ENCODE results near the gene MACF1. TPM values are rescaled to one million over a fixed set of nuclear protein-coding genes. Genes with fewer than 3 reads are reported as not detected.

The MACF1 gene
- total and polyA plus RNA-seq, 2 of the 13 experiments (the other 11 are each of a cell fraction or from before 2014, with no cell fraction given), result 36.7 to 65.4 TPM

GRCh38 chr1:39268906-39269305 lies 64.4 kb downstream of the MACF1 start:
- Histone ChIP-seq H3K79me2 (ENCODE audit: insufficient read depth, low read length) (peaks cover 7% of the 10 kb centered on the region), H3K9ac (ENCODE audit: insufficient read depth, low read depth, low read length) (no peak overlapping the region), H3K9me3 (ENCODE audit: low read length) (no peaks in the 10 kb centered on the region), H3K36me3 (replicated peaks in 1 of 2; ENCODE audit: control insufficient read depth in 1 of 2, insufficient read depth in 2 of 2, low read length in 2 of 2) (peaks cover 2 to 5% of the 10 kb centered on the region in 2 experiments; a peak in 2 of 5 replicates), H3K4me2 (ENCODE audit: low read depth, low read length) (no peak overlapping the region), H3K4me3 (replicated peaks in 1 of 3; ENCODE audit: insufficient read depth in 1 of 3, low read depth in 2 of 3, low read length in 3 of 3) (no peak overlapping the region), H2AFZ (ENCODE audit: low read length) (no peak overlapping the region), H3K27ac (ENCODE audit: extremely low read length, insufficient read depth, low read length) (no peak overlapping the region), H4K20me1 (ENCODE audit: insufficient read depth, low read length) (0 out of 2 replicates have a peak, but pooled peaks cover 6% of the 10 kb centered on the region), H3K27me3 (ENCODE audit: control insufficient read depth in 1 of 2, insufficient read depth in 2 of 2, low read length in 2 of 2) (no peaks in the 10 kb centered on the region), H3K4me1 (ENCODE audit: insufficient read depth, low read length) (peaks cover 32% of the 10 kb centered on the region)
- TF ChIP-seq ELF1 (CRISPR knock-in tag; IDR thresholded peaks at IDR 0.05) (no peak), HMG20B (CRISPR knock-in tag; conservative IDR thresholded peaks at IDR 0.05) (no peak), SRY (CRISPR knock-in tag; IDR thresholded peaks at IDR 0.05) (no peak), LCORL (IDR thresholded peaks at IDR 0.05) (no peak), LCORL (CRISPR knock-in tag; IDR thresholded peaks at IDR 0.05) (no peak), MLLT10 (CRISPR knock-in tag; IDR thresholded peaks at IDR 0.05) (no peak), ADNP (CRISPR knock-in tag; IDR thresholded peaks at IDR 0.05) (no peak), FLYWCH1 (CRISPR knock-in tag; IDR thresholded peaks at IDR 0.05) (no peak), KLF9 (CRISPR knock-in tag; IDR thresholded peaks at IDR 0.05; ENCODE audit: low read depth) (no peak)
- 92% methylated on average over 8 of the region's 8 CpGs for WGBS (ENCODE audit: low lambda C conversion rate)
- intact Hi-C loops (cut with micrococcal nuclease; ENCODE audit: unreplicated experiment), result no loop called here
- POLR2A ChIA-PET, result no interaction called here
- in situ Hi-C loops (cut with HindIII; ENCODE audit: extremely low pct_ligation_motif_present, low pct_unique_long_range_greater_than_20kb), result no loop called here
- no peak for DNase-seq (ENCODE audit: low spot score)
- ATAC-seq, result no peak
- CTCF ChIA-PET (ENCODE audit: low intra/inter-chr PET ratio, low total read pairs), result no interaction called here
- FAIRE-seq, result no peak
- no TSS peak for BruUV-seq (replicated peaks)

GRCh38 chr1:39269349-39269748 lies 64.9 kb downstream of the MACF1 start:
- ATAC-seq, result no peak
- peaks cover 7% of the 10 kb centered on the region for H3K79me2 ChIP-seq (ENCODE audit: insufficient read depth, low read length)
- no peak overlapping the region for H3K4me3 ChIP-seq (replicated peaks in 1 of 3; ENCODE audit: insufficient read depth in 1 of 3, low read depth in 2 of 3, low read length in 3 of 3)
- H3K27ac ChIP-seq (ENCODE audit: extremely low read length, insufficient read depth, low read length), result no peak overlapping the region
- POLR2A ChIA-PET, result interaction anchor here (1.2 kb wide), 1 partner anchor 171 kb away, joined by 3 read pairs; no protein-coding TSS in a partner anchor
- CTCF ChIA-PET (ENCODE audit: low intra/inter-chr PET ratio, low total read pairs), result no interaction called here
- no peak for DNase-seq (ENCODE audit: low spot score)
- in situ Hi-C loops (cut with HindIII; ENCODE audit: extremely low pct_ligation_motif_present, low pct_unique_long_range_greater_than_20kb), result no loop called here
- H3K9ac ChIP-seq (ENCODE audit: insufficient read depth, low read depth, low read length), result no peak overlapping the region
- no TSS peak for BruUV-seq (replicated peaks)
- intact Hi-C loops (cut with micrococcal nuclease; ENCODE audit: unreplicated experiment), result no loop called here
- H3K36me3 ChIP-seq (replicated peaks in 1 of 2; ENCODE audit: control insufficient read depth in 1 of 2, insufficient read depth in 2 of 2, low read length in 2 of 2), result peaks cover 2 to 5% of the 10 kb centered on the region in 2 experiments; a peak in 2 of 5 replicates
- H3K27me3 ChIP-seq (ENCODE audit: control insufficient read depth in 1 of 2, insufficient read depth in 2 of 2, low read length in 2 of 2), result no peaks in the 10 kb centered on the region
- H3K4me2 ChIP-seq (ENCODE audit: low read depth, low read length), result no peak overlapping the region
- H3K4me1 ChIP-seq (ENCODE audit: insufficient read depth, low read length), result peaks cover 32% of the 10 kb centered on the region
- 0 out of 2 replicates have a peak, but pooled peaks cover 6% of the 10 kb centered on the region for H4K20me1 ChIP-seq (ENCODE audit: insufficient read depth, low read length)
- no peaks in the 10 kb centered on the region for H3K9me3 ChIP-seq (ENCODE audit: low read length)
- WGBS (ENCODE audit: low lambda C conversion rate), result 100% methylated on average over 1 of the region's 2 CpGs
- no peak for FAIRE-seq
- H2AFZ ChIP-seq (ENCODE audit: low read length), result no peak overlapping the region
- TF ChIP-seq MNT (IDR thresholded peaks at IDR 0.05) (no peak), MYNN (CRISPR knock-in tag; IDR thresholded peaks at IDR 0.05; ENCODE audit: low read depth) (no peak), BCL3 (CRISPR knock-in tag; IDR thresholded peaks at IDR 0.05) (no peak), ZFP91 (CRISPR knock-in tag; IDR thresholded peaks at IDR 0.05; ENCODE audit: borderline replicate concordance) (no peak), ZNF441 (CRISPR knock-in tag; IDR thresholded peaks at IDR 0.05; ENCODE audit: borderline replicate concordance) (no peak), TOE1 (CRISPR knock-in tag; IDR thresholded peaks at IDR 0.05) (no peak), ZNF333 (CRISPR knock-in tag; IDR thresholded peaks at IDR 0.05; ENCODE audit: borderline replicate concordance) (no peak), MAFF (IDR thresholded peaks at IDR 0.05; ENCODE audit: low read depth, low read length) (no peak), RXRB (CRISPR knock-in tag; IDR thresholded peaks at IDR 0.05; ENCODE audit: borderline replicate concordance) (no peak)

All from HepG2 (cell line).